Fibroblast of lung (primary cell): ENCODE measurements around the gene HSD17B12. TPM values are rescaled to one million over a fixed set of nuclear protein-coding genes. Genes with fewer than 3 reads are reported as not detected.

Experiments
- DNase-seq, 2 donors: peaks; one replicate each; pipeline versions ENCODE4 v3.0.0 to v3.0.0-alpha.2; 2010; ENCODE audit warnings: low read depth in 2 of 2
- H2AFZ ChIP-seq: 2 replicates; pipeline ENCODE4 v1.5.1; 2012; ENCODE audit warnings: low read length, control low read depth, inconsistent platforms
- H3K27ac ChIP-seq: 2 replicates; pipeline ENCODE4 v1.5.1; 2011; ENCODE audit warnings: low read length, control low read depth; ENCODE audit not compliant: insufficient read depth
- H3K27me3 ChIP-seq: 2 replicates; pipeline ENCODE4 v1.5.1; 2011; ENCODE audit warnings: mild to moderate bottlenecking, low read length; ENCODE audit not compliant: control insufficient read depth, insufficient read depth
- H3K36me3 ChIP-seq: 2 replicates; pipeline ENCODE4 v1.5.1; 2011; ENCODE audit warnings: low read length; ENCODE audit not compliant: control insufficient read depth, insufficient read depth
- H3K4me1 ChIP-seq: 2 replicates; pipeline ENCODE4 v1.5.1; 2011; ENCODE audit warnings: low read length; ENCODE audit not compliant: control insufficient read depth, insufficient read depth; ENCODE audit errors: extremely low read depth
- H3K4me2 ChIP-seq: 2 replicates; pipeline ENCODE4 v1.5.1; 2011; ENCODE audit warnings: low read length, control low read depth; ENCODE audit not compliant: insufficient read depth; ENCODE audit errors: extremely low read depth
- H3K4me3 ChIP-seq, 4 experiments: fragments of 200-600 bp in 1 of 4; sonication (generic) in 1 of 4; replicated peaks in 1 of 4; 2 replicates each; pipeline ENCODE4 v1.5.1; 2011 to 2016; ENCODE audit warnings: low read length in 4 of 4, low read depth in 3 of 4, mild to moderate bottlenecking in 3 of 4, control low read depth in 2 of 4, inconsistent platforms in 1 of 4, mixed read lengths in 1 of 4; ENCODE audit not compliant: insufficient read depth in 1 of 4; ENCODE audit errors: control extremely low read depth in 1 of 4
- H3K79me2 ChIP-seq: 2 replicates; pipeline ENCODE4 v1.5.1; 2012; ENCODE audit warnings: mild to moderate bottlenecking, low read length, inconsistent platforms; ENCODE audit not compliant: control insufficient read depth, insufficient read depth
- H3K9ac ChIP-seq: 2 replicates; pipeline ENCODE4 v1.5.1; 2011; ENCODE audit warnings: mild to moderate bottlenecking, low read length, control low read depth; ENCODE audit not compliant: insufficient read depth
- H3K9me3 ChIP-seq: 2 replicates; pipeline ENCODE4 v1.5.1; 2012; ENCODE audit warnings: low read depth, low read length; ENCODE audit not compliant: control insufficient read depth, insufficient read depth
- H4K20me1 ChIP-seq: 2 replicates; pipeline ENCODE4 v1.5.1; 2011; ENCODE audit warnings: low read length; ENCODE audit not compliant: control insufficient read depth, insufficient read depth; ENCODE audit errors: extremely low read depth
- EZH2 ChIP-seq: IDR thresholded peaks from 2 replicates; pipeline ENCODE4 v1.5.1; 2012; ENCODE audit warnings: low read length, control low read depth, mild to moderate bottlenecking; ENCODE audit errors: missing control alignments
- polyA plus RNA-seq, 2 donors: library from polyadenylated mRNA; depleted of rRNA in 1 of 2; stranded (reverse) in 1 of 2; unstranded in 1 of 2; fragments of >200 nt; gene quantifications; 2 replicates each; pipeline ENCODE4 v1.2.1, GENCODE V29; 2011 to 2012; ENCODE audit warnings: missing spikeins in 1 of 2
- total RNA-seq: library from RNA; depleted of rRNA; stranded (reverse); fragments of >200 nt; gene quantifications from 2 replicates; pipeline ENCODE4 v1.2.1, GENCODE V29; 2014
- TF ChIP-seq, protein P1 (sequence below), 2 donors: IDR thresholded peaks in 1 of 2; conservative IDR thresholded peaks in 1 of 2; 1 replicate in 1 of 2; 2 replicates in 1 of 2; pipeline ENCODE4 v1.5.1; 2011 to 2012; ENCODE audit warnings: low read length in 2 of 2, control low read depth in 1 of 2, inconsistent platforms in 1 of 2, low read depth in 1 of 2, mild to moderate bottlenecking in 1 of 2

Gene HSD17B12
- total and polyA plus RNA-seq, 2 donors (not counting 1 experiment from before 2014, with no cell fraction given): 95.4 to 122 TPM

DNA sequence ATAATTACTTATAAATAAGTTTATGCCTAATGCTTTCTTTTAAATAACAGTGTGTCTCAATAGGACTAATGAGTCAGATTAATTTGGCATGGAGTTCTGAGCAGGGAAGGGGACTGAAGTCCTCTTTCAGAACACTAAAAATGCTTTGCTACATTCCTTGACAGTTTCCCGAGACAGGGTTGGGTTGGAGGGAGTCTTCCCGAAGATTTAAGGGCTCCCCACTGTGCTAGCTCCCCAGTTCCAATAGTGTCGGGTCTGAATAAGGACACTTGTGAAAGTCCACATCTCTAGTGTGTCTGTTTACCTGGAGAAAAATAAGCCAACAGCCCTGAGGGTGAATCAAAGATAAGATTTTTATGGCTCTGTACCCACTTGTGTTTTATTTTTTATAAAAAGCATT lies 41.8 kb upstream of the HSD17B12 start:
- no peaks in the 10 kb centered on the region for H3K79me2 ChIP-seq
- DNase-seq: no peak
- H3K36me3 ChIP-seq: no peaks in the 10 kb centered on the region
- H3K27me3 ChIP-seq: peaks cover 9% of the 10 kb centered on the region
- H2AFZ ChIP-seq: no peak overlapping the region
- no peak for TF ChIP-seq EZH2
- TF ChIP-seq, protein P1, sequence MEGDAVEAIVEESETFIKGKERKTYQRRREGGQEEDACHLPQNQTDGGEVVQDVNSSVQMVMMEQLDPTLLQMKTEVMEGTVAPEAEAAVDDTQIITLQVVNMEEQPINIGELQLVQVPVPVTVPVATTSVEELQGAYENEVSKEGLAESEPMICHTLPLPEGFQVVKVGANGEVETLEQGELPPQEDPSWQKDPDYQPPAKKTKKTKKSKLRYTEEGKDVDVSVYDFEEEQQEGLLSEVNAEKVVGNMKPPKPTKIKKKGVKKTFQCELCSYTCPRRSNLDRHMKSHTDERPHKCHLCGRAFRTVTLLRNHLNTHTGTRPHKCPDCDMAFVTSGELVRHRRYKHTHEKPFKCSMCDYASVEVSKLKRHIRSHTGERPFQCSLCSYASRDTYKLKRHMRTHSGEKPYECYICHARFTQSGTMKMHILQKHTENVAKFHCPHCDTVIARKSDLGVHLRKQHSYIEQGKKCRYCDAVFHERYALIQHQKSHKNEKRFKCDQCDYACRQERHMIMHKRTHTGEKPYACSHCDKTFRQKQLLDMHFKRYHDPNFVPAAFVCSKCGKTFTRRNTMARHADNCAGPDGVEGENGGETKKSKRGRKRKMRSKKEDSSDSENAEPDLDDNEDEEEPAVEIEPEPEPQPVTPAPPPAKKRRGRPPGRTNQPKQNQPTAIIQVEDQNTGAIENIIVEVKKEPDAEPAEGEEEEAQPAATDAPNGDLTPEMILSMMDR (conservative IDR thresholded peaks at IDR 0.05 in 1 of 2, IDR thresholded peaks at IDR 0.05 in 1 of 2; ENCODE audit: low read depth in 1 of 2, low read length in 2 of 2): no peak
- no peak overlapping the region for H3K27ac ChIP-seq
- no peak overlapping the region for H3K4me3 ChIP-seq
- no peaks in the 10 kb centered on the region for H3K9me3 ChIP-seq
- H4K20me1 ChIP-seq: no peaks in the 10 kb centered on the region
- no peak overlapping the region for H3K4me2 ChIP-seq
- H3K4me1 ChIP-seq: no peaks in the 10 kb centered on the region
- H3K9ac ChIP-seq: no peak overlapping the region

DNA sequence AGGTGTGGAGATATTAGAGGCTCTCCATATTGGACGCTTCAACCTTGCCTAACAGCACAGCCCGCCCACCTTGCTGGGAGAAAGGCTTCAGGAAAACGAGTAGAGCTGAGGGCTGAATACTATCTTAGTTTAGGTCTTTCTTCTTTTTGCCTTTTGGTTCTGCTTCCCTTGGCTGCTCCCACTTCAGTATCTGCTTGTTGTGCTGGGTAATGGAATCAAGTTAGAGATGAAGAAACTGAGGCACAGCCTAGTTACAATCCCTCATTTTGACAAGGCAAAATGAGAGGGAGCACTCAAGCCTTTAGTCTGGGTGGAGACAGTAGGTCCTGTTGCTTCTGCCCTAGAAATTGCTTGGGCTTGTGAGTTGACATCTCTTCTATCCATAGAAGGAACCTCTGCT lies 41.3 kb upstream of the HSD17B12 start:
- peaks cover under 1% of the 10 kb centered on the region for H3K79me2 ChIP-seq
- H3K27ac ChIP-seq: no peak overlapping the region
- no peak overlapping the region for H3K9ac ChIP-seq
- H4K20me1 ChIP-seq: no peaks in the 10 kb centered on the region
- no peak overlapping the region for H3K4me2 ChIP-seq
- H3K4me1 ChIP-seq: no peaks in the 10 kb centered on the region
- no peak overlapping the region for H3K4me3 ChIP-seq
- no peaks in the 10 kb centered on the region for H3K36me3 ChIP-seq
- DNase-seq: no peak
- no peaks in the 10 kb centered on the region for H3K9me3 ChIP-seq
- TF ChIP-seq, protein P1 (conservative IDR thresholded peaks at IDR 0.05 in 1 of 2, IDR thresholded peaks at IDR 0.05 in 1 of 2; ENCODE audit: low read depth in 1 of 2, low read length in 2 of 2): no peak
- peak; percentile 57 for TF ChIP-seq EZH2
- no peak overlapping the region for H2AFZ ChIP-seq
- H3K27me3 ChIP-seq: peaks cover 9% of the 10 kb centered on the region

DNA sequence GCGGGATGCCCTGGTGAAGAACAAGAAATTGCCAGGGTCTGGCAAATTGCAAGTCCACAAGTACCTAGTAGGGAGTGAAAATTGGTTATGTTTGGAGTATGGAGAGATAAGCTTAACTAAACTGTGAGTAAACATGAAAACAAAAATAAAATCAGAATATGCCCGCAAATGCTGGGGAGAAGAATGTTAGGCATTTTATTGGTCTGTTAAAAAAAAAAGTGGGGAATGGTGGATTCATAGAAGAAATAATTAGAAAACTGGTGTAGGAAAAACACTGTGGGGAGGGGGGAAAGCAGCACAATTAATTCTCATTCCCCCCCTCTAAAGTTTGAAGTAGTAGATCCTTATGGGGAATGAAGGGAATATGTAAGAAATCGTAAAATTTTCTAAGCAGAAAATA lies 40.6 kb upstream of the HSD17B12 start:
- peaks cover 9% of the 10 kb centered on the region for H3K27me3 ChIP-seq
- peaks cover 8% of the 10 kb centered on the region for H3K79me2 ChIP-seq
- no peaks in the 10 kb centered on the region for H3K9me3 ChIP-seq
- no peak for DNase-seq
- no peak overlapping the region for H3K4me3 ChIP-seq
- no peak overlapping the region for H2AFZ ChIP-seq
- TF ChIP-seq EZH2: no peak
- TF ChIP-seq, protein P1 (conservative IDR thresholded peaks at IDR 0.05 in 1 of 2, IDR thresholded peaks at IDR 0.05 in 1 of 2; ENCODE audit: low read depth in 1 of 2, low read length in 2 of 2): no peak
- H4K20me1 ChIP-seq: no peaks in the 10 kb centered on the region
- peaks cover 1% of the 10 kb centered on the region for H3K4me1 ChIP-seq
- H3K9ac ChIP-seq: no peak overlapping the region
- H3K27ac ChIP-seq: no peak overlapping the region
- no peak overlapping the region for H3K4me2 ChIP-seq
- no peaks in the 10 kb centered on the region for H3K36me3 ChIP-seq
